Mammary epithelial cell (primary cell): ENCODE data around the gene AGTPBP1.

Experiments
- CTCF ChIP-seq, 2 donors: IDR thresholded peaks in 1 of 2; conservative IDR thresholded peaks in 1 of 2; 2 replicates each; pipeline ENCODE4 v1.5.1; 2011 to 2012; ENCODE audit warnings: inconsistent platforms in 2 of 2, low read length in 2 of 2, mild to moderate bottlenecking in 2 of 2, control low read depth in 1 of 2, low read depth in 1 of 2; ENCODE audit not compliant: insufficient read depth in 1 of 2; ENCODE audit errors: extremely low read depth in 1 of 2
- EZH2 ChIP-seq: IDR thresholded peaks from 2 replicates; pipeline ENCODE4 v1.6.1; 2012; ENCODE audit warnings: low read length, inconsistent platforms, borderline replicate concordance

DNA sequence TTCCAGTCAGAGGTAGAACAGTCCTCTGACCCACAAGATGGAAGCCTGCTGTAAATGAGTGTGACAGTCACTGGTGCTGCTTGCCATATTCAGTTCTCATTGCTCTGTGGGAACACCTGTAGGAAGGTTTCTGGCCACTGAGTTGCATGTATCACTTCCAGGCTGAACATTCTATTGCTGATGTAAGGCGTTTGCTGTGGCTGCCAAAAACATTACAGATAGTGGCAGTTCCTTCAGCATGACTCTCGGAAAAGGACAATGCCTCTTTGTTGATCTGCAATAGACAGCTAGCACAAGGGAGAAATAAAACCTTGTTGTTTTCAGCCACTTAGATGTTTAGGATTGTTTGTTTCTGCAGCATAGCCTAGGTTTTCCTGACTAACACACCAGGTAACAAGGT is 217.2 kb downstream of the AGTPBP1 start:
- TF ChIP-seq CTCF (conservative IDR thresholded peaks at IDR 0.05 in 1 of 2, IDR thresholded peaks at IDR 0.05 in 1 of 2; ENCODE audit: extremely low read depth in 1 of 2, insufficient read depth in 1 of 2, low read depth in 1 of 2, low read length in 2 of 2) (no peak), EZH2 (no peak)
